NCI-H2196 (cell line): ENCODE results near the gene SEPTIN5.
A peak's percentile ranks its signal among the peaks of the same experiment; 100 is the strongest.

Experiments
- DNase-seq: peaks from one replicate; lab custom pipeline; 2025; ENCODE audit not compliant: unreplicated experiment; lab: John Stamatoyannopoulos, UW

Gene SEPTIN5

GRCh38 chr22:19760058-19760950 is 46.0 kb downstream of the SEPTIN5 start, which contains the start of gene TBX1:
Gene TBX1 (plus strand): TSS chr22:19760778. CDS start chr22:19760844, 66 bp downstream.
- DNase-seq = peak; percentile 1

GRCh38 chr22:19760951-19761724 is 46.8 kb downstream of the SEPTIN5 start:
- DNase-seq = no peak

- peak; percentile 27 for DNase-seq
These were observed 47.6 kb downstream of the SEPTIN5 start for GRCh38 chr22:19761725-19762567.

GRCh38 chr22:19762568-19763457 is 48.5 kb downstream of the SEPTIN5 start:
- DNase-seq = no peak

GRCh38 chr22:19763458-19764298 is 49.4 kb downstream of the SEPTIN5 start:
- DNase-seq = no peak

- no peak for DNase-seq
These were observed 49.9 kb downstream of the SEPTIN5 start for GRCh38 chr22:19764299-19764593.

GRCh38 chr22:19764636-19765476 is 50.6 kb downstream of the SEPTIN5 start:
- DNase-seq = no peak

GRCh38 chr22:19765477-19766239 is 51.4 kb downstream of the SEPTIN5 start:
- no peak for DNase-seq

GRCh38 chr22:19766240-19766510 is 51.9 kb downstream of the SEPTIN5 start:
- no peak for DNase-seq

- no peak for DNase-seq
These were observed 52.5 kb downstream of the SEPTIN5 start for GRCh38 chr22:19766511-19767426.

- DNase-seq = no peak
These were observed 53.4 kb downstream of the SEPTIN5 start for GRCh38 chr22:19767427-19768341.

GRCh38 chr22:19769393-19769715 is 55.1 kb downstream of the SEPTIN5 start:
- no peak for DNase-seq

GRCh38 chr22:19770349-19771220 is 56.3 kb downstream of the SEPTIN5 start:
- no peak for DNase-seq

GRCh38 chr22:19772422-19772672 is 58.0 kb downstream of the SEPTIN5 start:
- no peak for DNase-seq
